Left lung (tissue), 10 donors: ENCODE data around the gene TASOR. TPM values are rescaled to one million over a fixed set of nuclear protein-coding genes. Genes with fewer than 3 reads are reported as not detected.
A peak's percentile ranks its signal among the peaks of the same experiment; 100 is the strongest.

Experiments
- ATAC-seq: fragments of 200-7000 bp; cut with Tn5 transposase; one replicate; pipeline ENCODE4 v1.9.1; 2020; ENCODE audit warnings: moderate library complexity
- DNase-seq, 4 donors: peaks; one replicate each; pipeline ENCODE4 v3.0.0-alpha.2; 2013 to 2020
- H3K27ac ChIP-seq, 2 donors: fragments of 200-600 bp; sonication (generic) in 1 of 2; one replicate each; pipeline versions ENCODE4 v1.5.0 to v1.8.0; 2020 to 2021
- H3K27me3 ChIP-seq, 2 donors: fragments of 200-600 bp; sonication (generic) in 1 of 2; one replicate each; pipeline versions ENCODE4 v1.5.0 to v1.8.0; 2020 to 2021
- H3K36me3 ChIP-seq, 2 donors: fragments of 200-600 bp; sonication (generic) in 1 of 2; one replicate each; pipeline versions ENCODE4 v1.5.0 to v1.8.0; 2020 to 2021
- H3K4me1 ChIP-seq, 2 donors: fragments of 200-600 bp; one replicate each; pipeline ENCODE4 v1.8.0; 2021
- H3K4me3 ChIP-seq, 2 donors: fragments of 200-600 bp; sonication (generic) in 1 of 2; one replicate each; pipeline versions ENCODE4 v1.5.0 to v1.8.0; 2020 to 2021; ENCODE audit warnings: mild to moderate bottlenecking in 1 of 2
- H3K9me3 ChIP-seq, 2 donors: fragments of 200-600 bp; sonication (generic) in 1 of 2; one replicate each; pipeline versions ENCODE4 v1.5.0 to v1.8.0; 2020 to 2021
- CTCF ChIP-seq, 2 donors: fragments of 200-600 bp; sonication (generic) in 1 of 2; IDR thresholded peaks; one replicate each; pipeline versions ENCODE4 v1.5.0 to v1.8.0; 2021; ENCODE audit warnings: antibody characterized with exemption in 2 of 2
- intact Hi-C, 2 donors: fragments of 100-400 bp; cut with DNase I; formaldehyde crosslinking; loops; one replicate each; pipeline versions ENCODE4 v1.11.2 to v1.14.2; 2022
- polyA plus RNA-seq, 6 donors: library from polyadenylated mRNA; unstranded; fragments of 120-200 nt; gene quantifications; one replicate each; pipeline ENCODE4 v1.2.1, GENCODE V29; 2013; ENCODE audit not compliant: insufficient read length in 6 of 6
- total RNA-seq, 2 donors: library from RNA; stranded (reverse); fragmentation: NEBNext Ultra II Directional; extraction: Animal tissue kit (Norgen Biotek cat#: 25700); gene quantifications; one replicate each; pipeline ENCODE4 v1.2.1, GENCODE V29; 2021
- donor health status: DM: no; HTN: yes; CAD: no.
- donor health status: DM: no; HTN: no; CAD: no.

TASOR gene
- total and polyA plus RNA-seq, 8 donors = 61.8 to 91.3 (median 81.3) TPM

GRCh38 chr3:56681984-56682461, 1.0 kb downstream of the TASOR start:
- no peaks in the 10 kb centered on the region for H3K27me3 ChIP-seq
- ATAC-seq (no peak), DNase-seq (no peak)
- H3K9me3 ChIP-seq = peaks cover 3 to 5% of the 10 kb centered on the region in 2 donors
- intact Hi-C loops = no loop called here
- H3K36me3 ChIP-seq = peaks cover 0 to 3% of the 10 kb centered on the region in 2 donors
- peaks cover 18 to 41% of the 10 kb centered on the region in 2 donors for H3K4me1 ChIP-seq
- peak overlapping the region; percentile 71 to 88 for H3K4me3 ChIP-seq
- H3K27ac ChIP-seq = peak overlapping the region; percentile 99 to 100
- TF ChIP-seq CTCF (IDR thresholded peaks at IDR 0.05) = no peak

GRCh38 chr3:56680054-56680580, 2.9 kb downstream of the TASOR start:
- no peak for TF ChIP-seq CTCF (IDR thresholded peaks at IDR 0.05)
- no peak for DNase-seq
- Histone ChIP-seq H3K27ac (no peak overlapping the region), H3K4me1 (peaks cover 18 to 41% of the 10 kb centered on the region in 2 donors), H3K9me3 (peaks cover 3 to 5% of the 10 kb centered on the region in 2 donors), H3K27me3 (no peaks in the 10 kb centered on the region), H3K4me3 (no peak overlapping the region), H3K36me3 (peaks cover 0 to 3% of the 10 kb centered on the region in 2 donors)
- intact Hi-C loops = no loop called here
- no peak for ATAC-seq

- intact Hi-C loops = no loop called here
Measured at GRCh38 chr3:56677286-56677685, 5.8 kb downstream of the TASOR start.

GRCh38 chr3:56673781-56674457, 9.1 kb downstream of the TASOR start:
- H3K4me1 ChIP-seq = peaks cover 0 to 12% of the 10 kb centered on the region in 2 donors
- TF ChIP-seq CTCF (IDR thresholded peaks at IDR 0.05) = no peak
- no peak for ATAC-seq
- no peak overlapping the region for H3K4me3 ChIP-seq
- DNase-seq = no peak
- H3K27ac ChIP-seq = peak overlapping the region in 1 of 2 donors; percentile 4
- H3K27me3 ChIP-seq = no peaks in the 10 kb centered on the region
- intact Hi-C loops = no loop called here
- H3K9me3 ChIP-seq = no peaks in the 10 kb centered on the region
- peaks cover 0 to 46% of the 10 kb centered on the region in 2 donors for H3K36me3 ChIP-seq

More at GRCh38 chr3:56677286-56677685, 5.8 kb downstream of the TASOR start:
- no peak for DNase-seq
- H3K36me3 ChIP-seq = peaks cover 0 to 14% of the 10 kb centered on the region in 2 donors
- H3K27me3 ChIP-seq = no peaks in the 10 kb centered on the region
- peaks cover 0 to 3% of the 10 kb centered on the region in 2 donors for H3K9me3 ChIP-seq
- ATAC-seq = no peak
- no peak overlapping the region for H3K4me3 ChIP-seq
- H3K27ac ChIP-seq = no peak overlapping the region
- peaks cover 13 to 43% of the 10 kb centered on the region in 2 donors for H3K4me1 ChIP-seq
- TF ChIP-seq CTCF (IDR thresholded peaks at IDR 0.05) = no peak

- intact Hi-C loops = no loop called here
Measured at GRCh38 chr3:56667973-56668579, 15.0 kb downstream of the TASOR start.

More at GRCh38 chr3:56667973-56668579, 15.0 kb downstream of the TASOR start:
- H3K4me3 ChIP-seq = no peak overlapping the region
- no peak for TF ChIP-seq CTCF (IDR thresholded peaks at IDR 0.05)
- H3K27me3 ChIP-seq = no peaks in the 10 kb centered on the region
- H3K4me1 ChIP-seq = peaks cover 0 to 5% of the 10 kb centered on the region in 2 donors
- DNase-seq = no peak
- H3K36me3 ChIP-seq = peaks cover 0 to 99% of the 10 kb centered on the region in 2 donors
- H3K9me3 ChIP-seq = no peaks in the 10 kb centered on the region
- ATAC-seq = no peak
- no peak overlapping the region for H3K27ac ChIP-seq
